Astrocyte (in vitro differentiated cells and primary cell): Measurements from ENCODE around the gene USP13.

Experiments used
- EZH2 ChIP-seq: IDR thresholded peaks from 2 replicates; pipeline ENCODE4 v1.6.1; 2012; ENCODE audit warnings: mild to moderate bottlenecking, low read length, inconsistent platforms; ENCODE audit not compliant: insufficient read depth
- TF ChIP-seq, protein P1 (sequence below): IDR thresholded peaks from 2 replicates; pipeline ENCODE4 v1.5.1; 2011; ENCODE audit warnings: low read depth, mild to moderate bottlenecking, inconsistent platforms, low read length, moderate library complexity; ENCODE audit not compliant: insufficient read depth

- no peak for TF ChIP-seq EZH2
- TF ChIP-seq, protein P1, sequence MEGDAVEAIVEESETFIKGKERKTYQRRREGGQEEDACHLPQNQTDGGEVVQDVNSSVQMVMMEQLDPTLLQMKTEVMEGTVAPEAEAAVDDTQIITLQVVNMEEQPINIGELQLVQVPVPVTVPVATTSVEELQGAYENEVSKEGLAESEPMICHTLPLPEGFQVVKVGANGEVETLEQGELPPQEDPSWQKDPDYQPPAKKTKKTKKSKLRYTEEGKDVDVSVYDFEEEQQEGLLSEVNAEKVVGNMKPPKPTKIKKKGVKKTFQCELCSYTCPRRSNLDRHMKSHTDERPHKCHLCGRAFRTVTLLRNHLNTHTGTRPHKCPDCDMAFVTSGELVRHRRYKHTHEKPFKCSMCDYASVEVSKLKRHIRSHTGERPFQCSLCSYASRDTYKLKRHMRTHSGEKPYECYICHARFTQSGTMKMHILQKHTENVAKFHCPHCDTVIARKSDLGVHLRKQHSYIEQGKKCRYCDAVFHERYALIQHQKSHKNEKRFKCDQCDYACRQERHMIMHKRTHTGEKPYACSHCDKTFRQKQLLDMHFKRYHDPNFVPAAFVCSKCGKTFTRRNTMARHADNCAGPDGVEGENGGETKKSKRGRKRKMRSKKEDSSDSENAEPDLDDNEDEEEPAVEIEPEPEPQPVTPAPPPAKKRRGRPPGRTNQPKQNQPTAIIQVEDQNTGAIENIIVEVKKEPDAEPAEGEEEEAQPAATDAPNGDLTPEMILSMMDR, result no peak
Measured at GRCh38 chr3:179731544-179731943, 78.7 kb downstream of the USP13 start.
